Choroid plexus epithelial cell (primary cell): ENCODE results near the gene ITPR2.
A peak's percentile ranks its signal among the peaks of the same experiment; 100 is the strongest.

Source experiments
- DNase-seq: peaks from one replicate; pipeline ENCODE4 v3.0.0-alpha.2; 2010; ENCODE audit warnings: low read depth
- H3K4me3 ChIP-seq: 2 replicates; pipeline ENCODE4 v1.5.1; 2011; ENCODE audit warnings: low read depth, mild to moderate bottlenecking, control low read depth, low read length, moderate library complexity
- TF ChIP-seq, protein P1 (sequence below): conservative IDR thresholded peaks from 2 replicates; pipeline ENCODE4 v1.5.1; 2011; ENCODE audit warnings: low read depth, mild to moderate bottlenecking, control low read depth, inconsistent platforms, low read length, moderate library complexity

Gene ITPR2

DNA sequence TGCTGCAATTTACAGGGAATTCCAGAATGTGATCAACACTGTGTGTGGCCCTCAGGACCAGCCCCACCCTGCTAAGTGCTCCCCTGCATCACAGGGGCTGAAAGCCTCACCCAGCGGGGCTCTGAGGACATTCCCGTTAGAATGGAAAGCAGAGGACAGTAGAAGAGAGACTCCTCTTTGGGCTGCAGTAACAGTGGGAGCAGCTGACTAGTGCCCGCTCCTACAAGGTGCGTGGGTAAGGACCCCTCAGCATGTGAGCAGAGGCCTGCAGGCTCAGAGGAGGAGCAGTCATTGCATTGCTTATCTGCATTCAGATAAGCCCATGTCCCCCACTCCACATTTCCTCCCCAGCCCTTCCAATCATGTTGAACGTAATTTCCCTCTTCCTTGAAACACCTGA, 120.1 kb downstream of the ITPR2 start:
- TF ChIP-seq, protein P1, sequence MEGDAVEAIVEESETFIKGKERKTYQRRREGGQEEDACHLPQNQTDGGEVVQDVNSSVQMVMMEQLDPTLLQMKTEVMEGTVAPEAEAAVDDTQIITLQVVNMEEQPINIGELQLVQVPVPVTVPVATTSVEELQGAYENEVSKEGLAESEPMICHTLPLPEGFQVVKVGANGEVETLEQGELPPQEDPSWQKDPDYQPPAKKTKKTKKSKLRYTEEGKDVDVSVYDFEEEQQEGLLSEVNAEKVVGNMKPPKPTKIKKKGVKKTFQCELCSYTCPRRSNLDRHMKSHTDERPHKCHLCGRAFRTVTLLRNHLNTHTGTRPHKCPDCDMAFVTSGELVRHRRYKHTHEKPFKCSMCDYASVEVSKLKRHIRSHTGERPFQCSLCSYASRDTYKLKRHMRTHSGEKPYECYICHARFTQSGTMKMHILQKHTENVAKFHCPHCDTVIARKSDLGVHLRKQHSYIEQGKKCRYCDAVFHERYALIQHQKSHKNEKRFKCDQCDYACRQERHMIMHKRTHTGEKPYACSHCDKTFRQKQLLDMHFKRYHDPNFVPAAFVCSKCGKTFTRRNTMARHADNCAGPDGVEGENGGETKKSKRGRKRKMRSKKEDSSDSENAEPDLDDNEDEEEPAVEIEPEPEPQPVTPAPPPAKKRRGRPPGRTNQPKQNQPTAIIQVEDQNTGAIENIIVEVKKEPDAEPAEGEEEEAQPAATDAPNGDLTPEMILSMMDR = no peak
- no peak for DNase-seq
- no peak overlapping the region for H3K4me3 ChIP-seq

DNA sequence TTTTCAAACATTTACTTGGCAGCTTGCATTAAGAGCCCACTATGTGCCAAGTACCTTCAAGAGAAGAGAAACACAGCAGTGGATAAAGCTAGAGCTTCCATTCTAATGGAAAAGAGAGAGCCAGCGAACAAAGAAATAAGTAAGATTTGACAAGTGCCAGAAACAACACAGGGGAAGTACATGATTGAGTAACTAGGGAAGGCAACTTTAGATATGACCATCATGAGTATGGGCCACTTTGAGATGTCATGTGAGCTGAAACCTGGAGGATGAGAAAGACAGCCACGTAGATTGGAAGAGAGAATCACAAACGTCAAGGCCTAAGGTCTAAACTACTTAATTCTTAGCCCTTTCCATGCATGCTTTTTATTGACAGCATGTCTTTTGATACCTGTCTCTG, 121.4 kb downstream of the ITPR2 start:
- H3K4me3 ChIP-seq = no peak overlapping the region
- TF ChIP-seq, protein P1 = no peak
- no peak for DNase-seq

DNA sequence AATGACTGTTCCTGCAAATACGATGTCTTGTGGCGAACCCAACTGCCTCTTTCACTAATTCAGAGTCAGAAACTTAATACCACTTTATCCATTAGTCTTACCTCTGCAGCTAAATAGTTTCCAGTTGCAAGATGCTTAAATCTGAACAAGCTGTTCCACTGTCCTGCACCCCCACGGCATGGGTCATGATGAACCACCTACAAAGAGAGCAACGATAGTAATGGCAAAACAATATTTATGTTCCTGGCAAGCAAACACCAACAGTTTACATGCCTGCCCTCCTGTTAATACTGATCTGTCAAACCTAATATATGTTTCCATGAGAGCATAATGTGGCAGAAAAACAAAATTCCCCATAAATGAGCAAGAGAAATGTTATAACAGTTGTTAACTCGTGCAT, 121.9 kb downstream of the ITPR2 start:
- TF ChIP-seq, protein P1 = no peak
- no peak overlapping the region for H3K4me3 ChIP-seq
- DNase-seq = no peak

DNA sequence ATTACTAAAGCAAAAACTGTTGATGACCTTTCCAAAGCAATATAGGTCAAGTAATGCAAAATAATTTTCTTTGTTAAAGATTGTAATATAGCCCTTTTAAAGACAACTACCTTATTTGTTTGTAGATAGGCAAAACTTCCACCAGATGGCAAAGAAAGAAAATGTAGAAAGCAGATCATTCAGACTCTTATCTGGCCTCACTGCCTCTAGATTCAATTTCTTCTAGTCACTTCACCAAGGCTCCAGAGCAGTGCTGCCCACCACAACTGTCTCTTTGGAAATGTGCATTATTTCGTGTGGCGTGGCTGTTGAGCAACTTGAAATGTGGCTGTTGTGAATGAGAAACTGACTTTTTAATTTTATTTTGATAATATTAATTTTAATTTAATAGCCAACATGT, 127.1 kb downstream of the ITPR2 start:
- no peak for DNase-seq
- H3K4me3 ChIP-seq = no peak overlapping the region
- TF ChIP-seq, protein P1 = peak; percentile 16

DNA sequence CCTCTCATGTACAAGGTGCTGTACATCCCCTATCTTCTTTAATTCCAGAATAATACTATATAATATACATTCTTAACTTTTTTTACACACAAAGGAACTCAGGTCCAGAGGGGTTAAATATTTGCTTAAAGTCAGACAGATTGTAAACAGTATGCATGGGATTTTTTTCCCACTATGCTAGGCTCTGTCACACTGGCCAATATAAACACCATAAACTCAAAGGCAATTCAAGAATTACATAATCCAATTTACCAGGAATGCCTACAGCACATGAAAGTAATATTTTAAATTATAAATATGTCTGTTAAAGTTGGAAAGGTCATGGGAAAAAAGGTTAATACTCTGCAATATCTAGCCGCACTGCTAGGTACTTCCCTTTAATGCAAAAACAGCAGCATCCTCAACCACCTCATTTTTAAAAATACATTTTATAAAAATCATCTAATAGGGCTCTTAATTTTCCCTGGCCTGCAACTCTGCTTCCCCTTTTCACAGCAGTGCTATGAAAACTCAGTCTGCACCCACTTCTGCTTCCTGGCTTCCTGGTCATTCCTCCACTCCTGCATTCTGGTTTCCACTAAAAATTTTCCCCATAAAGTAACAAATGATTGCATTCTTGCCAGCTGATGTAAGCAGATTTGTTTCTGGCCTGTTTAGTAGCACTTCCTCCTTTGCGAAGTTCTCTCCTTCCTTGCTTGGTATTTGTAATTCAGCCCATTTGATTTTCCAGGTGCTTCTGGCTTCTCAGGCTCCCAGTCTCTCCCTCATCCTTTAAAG, 128.1 kb downstream of the ITPR2 start:
- H3K4me3 ChIP-seq = no peak overlapping the region
- peak; percentile 72 for DNase-seq
- TF ChIP-seq, protein P1 = no peak

DNA sequence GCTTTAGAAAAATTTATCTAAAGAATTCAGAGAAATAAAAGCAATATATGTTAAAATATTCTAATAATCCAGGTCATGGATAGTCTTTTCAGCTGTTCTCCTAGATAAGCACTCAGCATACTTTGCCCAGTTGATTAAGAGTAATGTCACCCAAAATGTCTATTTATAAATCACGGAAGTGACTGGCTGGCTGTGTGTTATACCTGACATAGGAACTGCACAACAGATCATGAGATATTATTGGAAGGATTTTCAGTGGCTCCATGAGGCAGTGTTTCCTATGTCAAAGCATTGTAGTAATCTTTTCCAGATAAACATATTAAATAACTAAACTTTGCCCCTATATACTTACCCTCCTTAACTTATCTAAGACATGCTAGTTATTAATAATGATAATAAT, 128.8 kb downstream of the ITPR2 start:
- H3K4me3 ChIP-seq = no peak overlapping the region
- TF ChIP-seq, protein P1 = no peak
- DNase-seq = no peak

DNA sequence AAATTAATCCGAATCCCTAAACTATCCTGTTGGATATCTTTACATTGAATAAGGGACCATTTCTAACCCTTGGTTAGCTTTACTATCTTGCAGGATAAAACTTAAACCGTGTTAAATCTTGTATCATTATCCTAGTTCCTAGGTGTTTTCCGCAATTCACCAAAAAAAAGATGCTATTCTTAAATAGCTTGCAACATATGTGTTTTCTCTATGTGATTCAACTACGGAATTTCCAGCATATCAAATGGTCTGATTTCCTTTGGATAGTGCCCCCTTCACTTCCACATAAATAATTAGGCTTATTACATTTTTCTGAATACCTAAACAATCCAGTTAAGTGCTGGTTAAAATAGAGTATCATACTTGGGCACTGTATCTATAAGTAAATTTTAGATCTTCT, 130.3 kb downstream of the ITPR2 start:
- H3K4me3 ChIP-seq = no peak overlapping the region
- TF ChIP-seq, protein P1 = no peak
- DNase-seq = no peak
